K562 (cell line): ENCODE results near the gene SLC5A11. TPM values are rescaled to one million over a fixed set of nuclear protein-coding genes. Genes with fewer than 3 reads are reported as not detected.
A peak's percentile ranks its signal among the peaks of the same experiment; 100 is the strongest.

Experiments
- ATAC-seq: fragments of 200-7000 bp; cut with Tn5 transposase; 3 replicates; pipeline ENCODE4 v1.9.1; 2020; ENCODE audit warnings: moderate library complexity
- BruUV-seq: library from RNA; stranded (reverse); fragments of 400-500 nt; replicated peaks from 2 replicates; lab custom pipeline; 2021; lab: Mats Ljungman, UMichigan
- CTCF ChIA-PET: fragments of 300-600 bp; formaldehyde crosslinking; extraction: SDS; loops from one replicate; lab custom pipeline; 2021; ENCODE audit warnings: low intra/inter-chr PET ratio; lab: Yijun Ruan, JAX
- POLR2A ChIA-PET: fragments of 300-600, 350-650 bp; sonication (Branson Sonifier 250); formaldehyde crosslinking; extraction: SDS; loops from one replicate; lab custom pipeline; 2021; ENCODE audit warnings: antibody characterized with exemption, inconsistent platforms; lab: Yijun Ruan, JAX
- DNase-seq, 4 experiments: peaks; one replicate each; pipeline versions ENCODE4 v3.0.0 to v3.0.0-alpha.2; 2011 to 2018; ENCODE audit warnings: low spot score in 3 of 4, mixed read lengths in 3 of 4; ENCODE audit errors: extremely low read depth in 1 of 4
- FAIRE-seq: peaks from 2 replicates; lab custom pipeline; 2011; peaks lifted over from hg19 to GRCh38; lab: Jason Lieb, UNC
- H2AFZ ChIP-seq: 2 replicates; pipeline ENCODE4 v1.6.0; 2011; ENCODE audit warnings: low read depth, low read length, control low read depth, inconsistent platforms
- H3K27ac ChIP-seq: fragments of 200-600 bp; 3 replicates; pipeline ENCODE4 v1.8.0; 2011; ENCODE audit warnings: low read depth, mild to moderate bottlenecking, control low read depth, inconsistent platforms, low read length, moderate library complexity, mixed read lengths; ENCODE audit errors: extremely low read depth
- H3K27me3 ChIP-seq, 2 experiments: fragments of 300-600 bp in 1 of 2; 2 replicates in 1 of 2; 3 replicates in 1 of 2; pipeline versions ENCODE4 v1.6.0 to v1.8.0; 2011; ENCODE audit warnings: inconsistent platforms in 2 of 2, low read length in 2 of 2, mild to moderate bottlenecking in 1 of 2, mixed read lengths in 1 of 2, moderate library complexity in 1 of 2; ENCODE audit not compliant: control insufficient read depth in 2 of 2, insufficient read depth in 2 of 2
- H3K36me3 ChIP-seq: fragments of 300-600 bp; 3 replicates; pipeline ENCODE4 v1.8.0; 2011; ENCODE audit warnings: mild to moderate bottlenecking, low read length, inconsistent platforms; ENCODE audit not compliant: control insufficient read depth, insufficient read depth
- H3K4me1 ChIP-seq, 2 experiments: fragments of 200-600 bp in 1 of 2; replicated peaks in 1 of 2; 2 replicates in 1 of 2; 3 replicates in 1 of 2; pipeline versions ENCODE4 v1.5.1 to v1.8.0; 2011; ENCODE audit warnings: inconsistent platforms in 2 of 2, low read length in 2 of 2, mild to moderate bottlenecking in 1 of 2, mixed read lengths in 1 of 2, moderate library complexity in 1 of 2; ENCODE audit not compliant: control insufficient read depth in 2 of 2, insufficient read depth in 2 of 2
- H3K4me2 ChIP-seq: 2 replicates; pipeline ENCODE4 v1.6.1; 2011; ENCODE audit warnings: low read length, control low read depth, inconsistent platforms, mixed read lengths; ENCODE audit not compliant: insufficient read depth
- H3K4me3 ChIP-seq: fragments of 200-600 bp; sonication (generic), shearing (Covaris generic); 2 replicates; pipeline ENCODE4 v1.5.1; 2016; ENCODE audit warnings: control low read depth, inconsistent platforms
- H3K79me2 ChIP-seq: fragments of 200-600 bp; 3 replicates; pipeline ENCODE4 v1.8.0; 2011; ENCODE audit warnings: low read length, inconsistent platforms; ENCODE audit not compliant: control insufficient read depth, insufficient read depth
- H3K9ac ChIP-seq, 2 experiments: 2 replicates each; pipeline versions ENCODE4 v1.6.0 to v1.6.1; 2011; ENCODE audit warnings: low read depth in 2 of 2, low read length in 2 of 2, control low read depth in 1 of 2, inconsistent platforms in 1 of 2, mild to moderate bottlenecking in 1 of 2, mixed read lengths in 1 of 2; ENCODE audit not compliant: insufficient read depth in 1 of 2
- H3K9me1 ChIP-seq: one replicate; pipeline ENCODE4 v1.6.0; 2011; ENCODE audit warnings: inconsistent platforms, mild to moderate bottlenecking, low read length, moderate library complexity; ENCODE audit not compliant: control insufficient read depth, insufficient read depth
- H3K9me3 ChIP-seq: replicated peaks from 2 replicates; pipeline ENCODE4 v1.5.1; 2011; ENCODE audit warnings: low read depth, low read length, inconsistent platforms; ENCODE audit not compliant: control insufficient read depth, insufficient read depth
- H4K20me1 ChIP-seq: replicated peaks from 2 replicates; pipeline ENCODE4 v1.6.1; 2011; ENCODE audit warnings: low read length, inconsistent platforms, mixed read lengths; ENCODE audit not compliant: control insufficient read depth, insufficient read depth
- FOS ChIP-seq: IDR thresholded peaks from 3 replicates; pipeline ENCODE4 v1.6.1; 2011; ENCODE audit not compliant: insufficient read length; ENCODE audit errors: extremely low read depth
- ID3 ChIP-seq, 2 experiments: fragments of 250-450 bp in 1 of 2; fragments of 450-650 bp in 1 of 2; sonication (Bioruptor Pico) in 1 of 2; IDR thresholded peaks; 2 replicates each; pipeline versions ENCODE4 v1.6.1 to v1.8.0; 2016 to 2021; ENCODE audit warnings: mild to moderate bottlenecking in 2 of 2, moderate library complexity in 2 of 2, missing compliant biosample characterization in 1 of 2, missing genetic modification characterization in 1 of 2
- RAD51 ChIP-seq: fragments of 450-650 bp; IDR thresholded peaks from 2 replicates; pipeline ENCODE4 v1.7.1; 2016; ENCODE audit warnings: low read depth, mild to moderate bottlenecking, borderline replicate concordance
- TFE3 ChIP-seq: fragments of 450-650 bp; formaldehyde crosslinking; IDR thresholded peaks from 2 replicates; pipeline ENCODE4 v1.4.0; 2020; ENCODE audit warnings: mild to moderate bottlenecking, mixed read lengths
- USF1 ChIP-seq: sonication (generic); formaldehyde crosslinking; IDR thresholded peaks from 2 replicates; pipeline ENCODE4 v1.9.0; 2022; ENCODE audit warnings: mild to moderate bottlenecking, missing genetic modification reagents
- WHSC1 ChIP-seq: IDR thresholded peaks from one replicate; pipeline ENCODE4 v1.6.1; 2012; ENCODE audit warnings: low read length, control low read depth, inconsistent platforms
- ZBTB40 ChIP-seq, 2 experiments: fragments of 450-650 bp in 1 of 2; sonication (generic) in 1 of 2; formaldehyde crosslinking in 1 of 2; IDR thresholded peaks; 2 replicates each; pipeline versions ENCODE4 v1.7.1 to v1.9.0; 2016 to 2022; ENCODE audit warnings: inconsistent platforms in 1 of 2, mild to moderate bottlenecking in 1 of 2, missing genetic modification reagents in 1 of 2
- ZNF133 ChIP-seq: fragments of 250-450 bp; sonication (Bioruptor Pico); IDR thresholded peaks from 2 replicates; pipeline ENCODE4 v1.4.0; 2020; ENCODE audit warnings: mild to moderate bottlenecking
- WGBS: fragments of 100-300 bp; shearing (Covaris generic); methylation state at CpG from one replicate; pipeline ENCODE4 v1.1.6; 2016; ENCODE audit warnings: low coverage, mixed read lengths; ENCODE audit not compliant: insufficient coverage; ENCODE audit errors: missing lambda C conversion rate; 5-methylcytosine and 5-hydroxymethylcytosine counted together
- in situ Hi-C: fragments of 300-500 bp; cut with MboI; formaldehyde crosslinking; loops from 4 replicates; pipeline ENCODE4 v1.15.0; 2018; ENCODE audit warnings: inconsistent platforms, mixed read lengths
- intact Hi-C: fragments of 100-400 bp; cut with micrococcal nuclease; formaldehyde crosslinking; loops from 2 replicates; pipeline ENCODE4 v1.14.2; 2022
- polyA plus RNA-seq, 8 experiments: library from polyadenylated mRNA; depleted of rRNA in 4 of 8; stranded (reverse) in 5 of 8; unstranded in 3 of 8; fragments of >200 nt; fragmentation: Nextera tagmentation in 2 of 8; fragmentation: Illumina TruSeq in 1 of 8; extraction: Ambion mirVana in 2 of 8; extraction: Trizol in 1 of 8; gene quantifications; 2 replicates each; pipeline versions ENCODE4 v1.2.1 to v1.2.3, GENCODE V29; 2011 to 2014; ENCODE audit warnings: inconsistent platforms in 1 of 8, missing spikeins in 1 of 8
- total RNA-seq, 7 experiments: library from RNA; depleted of rRNA in 6 of 7; stranded (reverse); fragments of >200 nt in 6 of 7; fragmentation: Illumina TruSeq in 2 of 7; extraction: Trizol in 2 of 7; gene quantifications; 2 replicates each; pipeline versions ENCODE4 v1.2.1 to v1.2.3, GENCODE V29; 2011 to 2021; ENCODE audit warnings: low replicate concordance in 1 of 7

Gene SLC5A11
- total and polyA plus RNA-seq, 9 of the 15 experiments (the other 6 are each of a cell fraction or from before 2014, with no cell fraction given): 0.04 to 0.25 (median 0.11) TPM; not detected in 3

- 30% methylated on average over 12 of the region's 12 CpGs for WGBS
- TF ChIP-seq ZBTB40 (IDR thresholded peaks at IDR 0.05): no peak
- TF ChIP-seq ZBTB40 (CRISPR knock-in tag; IDR thresholded peaks at IDR 0.05): no peak
- peak; percentile 93 for TF ChIP-seq RAD51
- no peak for TF ChIP-seq ZNF133 (CRISPR knock-in tag)
- TF ChIP-seq ID3 (CRISPR knock-in tag; IDR thresholded peaks at IDR 0.05): no peak
- no peak for TF ChIP-seq ID3 (tag; IDR thresholded peaks at IDR 0.05)
- peak; percentile 36 for TF ChIP-seq FOS
- TF ChIP-seq USF1: peak; percentile 95
- TF ChIP-seq WHSC1: no peak
- TF ChIP-seq TFE3: peak; percentile 69
Measured at GRCh38 chr16:24883714-24884151, 38.0 kb downstream of the SLC5A11 start.

More at GRCh38 chr16:24883714-24884151, 38.0 kb downstream of the SLC5A11 start:
- ChIA-PET CTCF (no interaction called here), POLR2A (interaction anchor here (1.1 kb wide), 1 partner anchor 10 kb away, joined by 3 read pairs; no protein-coding TSS in a partner anchor)
- intact Hi-C loops: no loop called here
- FAIRE-seq (peak; percentile 79), DNase-seq (peak; percentile 44 to 61 (median 56)), ATAC-seq (peak; percentile 84)
- no peaks in the 10 kb centered on the region for H3K79me2 ChIP-seq
- no peak overlapping the region for H3K4me3 ChIP-seq
- H2AFZ ChIP-seq: peak overlapping the region; percentile 85
- no peaks in the 10 kb centered on the region; a peak in 1 of 5 replicates for H3K4me1 ChIP-seq
- no peaks in the 10 kb centered on the region for H3K36me3 ChIP-seq
- H3K9ac ChIP-seq: no peak overlapping the region
- peak overlapping the region; percentile 55; the same call in 1 of the 2 replicates for H3K4me2 ChIP-seq
- BruUV-seq: no TSS peak
- no peaks in the 10 kb centered on the region for H3K9me3 ChIP-seq
- H3K27me3 ChIP-seq: no peaks in the 10 kb centered on the region
- no peaks in the 10 kb centered on the region for H4K20me1 ChIP-seq
- in situ Hi-C loops: no loop called here
- no peak overlapping the region for H3K27ac ChIP-seq
- H3K9me1 ChIP-seq: no peaks in the 10 kb centered on the region
